Fibroblast of the aortic adventitia (primary cell): ENCODE results near the gene PSTPIP2. TPM values are rescaled to one million over a fixed set of nuclear protein-coding genes. Genes with fewer than 3 reads are reported as not detected.
"Not testable (repeated sequence)": the region's sequence is repeated elsewhere in the genome, so short reads cannot be mapped to it uniquely, and the experiment has no call there.

Source experiments
- DNase-seq: peaks from one replicate; pipeline ENCODE4 v3.0.0-alpha.2; 2010; ENCODE audit warnings: low read depth
- H3K4me3 ChIP-seq: 2 replicates; pipeline ENCODE4 v1.5.1; 2011; ENCODE audit warnings: low read depth, mild to moderate bottlenecking, control low read depth, low read length, moderate library complexity
- CTCF ChIP-seq: IDR thresholded peaks from 2 replicates; pipeline ENCODE4 v1.5.1; 2011; ENCODE audit warnings: mild to moderate bottlenecking, low read length, control low read depth, inconsistent platforms; ENCODE audit not compliant: insufficient read depth
- total RNA-seq: library from RNA; depleted of rRNA; stranded (reverse); fragments of >200 nt; gene quantifications from 2 replicates; pipeline ENCODE4 v1.2.3, GENCODE V29; 2012; ENCODE audit warnings: low replicate concordance

Gene PSTPIP2
- total RNA-seq, 1 donor = 6.4 TPM

DNA sequence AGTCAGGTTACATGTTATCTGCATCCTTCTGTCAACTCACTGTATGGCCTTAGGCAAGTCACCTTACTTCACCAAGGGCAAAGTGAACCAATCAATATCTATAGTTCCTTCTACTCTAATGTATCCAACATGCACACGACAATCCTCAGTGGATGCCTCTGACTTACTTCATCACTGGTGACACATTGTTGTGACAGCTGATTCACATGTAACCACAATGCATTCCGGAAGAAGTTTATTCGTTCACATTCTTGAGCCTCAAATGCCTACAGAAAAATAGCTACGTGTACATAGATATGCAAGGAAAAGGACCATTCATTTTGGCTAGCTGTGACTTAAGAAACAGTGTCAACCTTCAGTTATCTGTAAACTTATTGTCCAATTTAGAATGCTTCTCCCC lies 78.6 kb downstream of the PSTPIP2 start:
- TF ChIP-seq CTCF = no peak
- H3K4me3 ChIP-seq = no peak overlapping the region
- peak; percentile 71 for DNase-seq

GRCh38 chr18:45992527-45992926 lies 79.5 kb downstream of the PSTPIP2 start:
- H3K4me3 ChIP-seq = not testable (repeated sequence)
- DNase-seq = peak; percentile 25

DNA sequence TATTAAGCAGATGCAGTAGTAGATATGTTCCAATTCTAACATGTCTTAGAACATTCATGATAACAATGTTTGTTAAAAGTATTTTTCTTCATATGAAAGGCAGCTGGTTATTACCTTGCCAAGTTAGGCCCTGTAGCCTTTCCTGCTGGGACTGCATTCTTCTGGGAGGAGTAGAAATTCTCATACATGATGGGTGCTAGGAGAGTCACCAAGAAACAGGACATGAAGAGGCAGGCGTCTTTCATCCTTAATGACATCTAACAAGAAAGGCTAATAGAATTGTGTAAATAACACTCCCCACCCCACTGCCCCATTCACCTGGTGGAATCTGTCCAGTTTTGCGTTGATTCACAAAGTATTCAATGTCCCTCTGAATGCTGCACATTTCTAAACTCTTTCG lies 80.3 kb downstream of the PSTPIP2 start:
- H3K4me3 ChIP-seq = no peak overlapping the region
- no peak for DNase-seq
- TF ChIP-seq CTCF = no peak

GRCh38 chr18:45984546-45985235 lies 87.4 kb downstream of the PSTPIP2 start:
- no peak for DNase-seq
- TF ChIP-seq CTCF = no peak
- H3K4me3 ChIP-seq = no peak overlapping the region

GRCh38 chr18:45981821-45982220 lies 90.2 kb downstream of the PSTPIP2 start:
- no peak for DNase-seq
- no peak overlapping the region for H3K4me3 ChIP-seq
- TF ChIP-seq CTCF = no peak

GRCh38 chr18:45980229-45980628 lies 91.8 kb downstream of the PSTPIP2 start:
- DNase-seq = no peak
- TF ChIP-seq CTCF = no peak
- H3K4me3 ChIP-seq = no peak overlapping the region

DNA sequence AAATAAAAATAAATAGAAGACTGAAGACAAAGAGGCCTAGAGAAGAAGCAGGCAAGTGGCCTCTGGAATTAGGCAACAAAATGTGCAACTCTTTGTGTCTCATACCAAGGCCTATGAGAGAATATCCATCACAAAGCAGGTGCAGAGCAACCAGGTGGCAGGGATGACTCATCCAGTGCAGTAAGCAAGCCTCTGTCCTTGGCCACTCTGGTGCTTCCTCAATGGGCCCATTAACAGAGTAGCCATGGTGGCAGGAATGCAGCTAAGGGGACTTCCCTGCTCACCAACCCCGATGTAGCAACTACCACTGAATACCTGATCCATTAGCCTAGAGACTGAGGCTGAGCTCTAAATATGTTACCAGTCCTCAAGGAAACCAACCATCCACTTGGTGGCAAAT lies 94.0 kb downstream of the PSTPIP2 start:
- no peak overlapping the region for H3K4me3 ChIP-seq
- DNase-seq = no peak
- TF ChIP-seq CTCF = no peak
